OCI-LY1 (cell line): ENCODE results near the gene RNF121.

Experiments
- EZH2 ChIP-seq: fragments of 200-600 bp; sonication (generic), shearing (Covaris generic); IDR thresholded peaks from 2 replicates; pipeline ENCODE4 v1.8.0; 2017; ENCODE audit warnings: borderline replicate concordance, mixed run types, mild to moderate bottlenecking, antibody characterized with exemption, low read length, moderate library complexity, mixed read lengths
- TF ChIP-seq, protein P1 (sequence below): fragments of 200-600 bp; sonication (generic), shearing (Covaris generic); IDR thresholded peaks from 2 replicates; pipeline ENCODE4 v1.5.1; 2017; ENCODE audit warnings: mild to moderate bottlenecking, antibody characterized with exemption, low read length, moderate library complexity, mixed read lengths

- TF ChIP-seq, protein P1, sequence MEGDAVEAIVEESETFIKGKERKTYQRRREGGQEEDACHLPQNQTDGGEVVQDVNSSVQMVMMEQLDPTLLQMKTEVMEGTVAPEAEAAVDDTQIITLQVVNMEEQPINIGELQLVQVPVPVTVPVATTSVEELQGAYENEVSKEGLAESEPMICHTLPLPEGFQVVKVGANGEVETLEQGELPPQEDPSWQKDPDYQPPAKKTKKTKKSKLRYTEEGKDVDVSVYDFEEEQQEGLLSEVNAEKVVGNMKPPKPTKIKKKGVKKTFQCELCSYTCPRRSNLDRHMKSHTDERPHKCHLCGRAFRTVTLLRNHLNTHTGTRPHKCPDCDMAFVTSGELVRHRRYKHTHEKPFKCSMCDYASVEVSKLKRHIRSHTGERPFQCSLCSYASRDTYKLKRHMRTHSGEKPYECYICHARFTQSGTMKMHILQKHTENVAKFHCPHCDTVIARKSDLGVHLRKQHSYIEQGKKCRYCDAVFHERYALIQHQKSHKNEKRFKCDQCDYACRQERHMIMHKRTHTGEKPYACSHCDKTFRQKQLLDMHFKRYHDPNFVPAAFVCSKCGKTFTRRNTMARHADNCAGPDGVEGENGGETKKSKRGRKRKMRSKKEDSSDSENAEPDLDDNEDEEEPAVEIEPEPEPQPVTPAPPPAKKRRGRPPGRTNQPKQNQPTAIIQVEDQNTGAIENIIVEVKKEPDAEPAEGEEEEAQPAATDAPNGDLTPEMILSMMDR = no peak
- TF ChIP-seq EZH2 = no peak
Measured at GRCh38 chr11:71947498-71947897, 18.7 kb downstream of the RNF121 start.
